HEK293 (cell line): ENCODE measurements around the gene CACNA1B.

ENCODE experiments used
- CTCF ChIA-PET: fragments of 350-600 bp; formaldehyde crosslinking; extraction: SDS; loops from one replicate; lab custom pipeline; 2021; ENCODE audit warnings: antibody characterized with exemption; lab: Yijun Ruan, JAX
- POLR2A ChIA-PET: fragments of 300-600 bp; formaldehyde crosslinking; extraction: SDS; loops from one replicate; lab custom pipeline; 2020; ENCODE audit warnings: antibody characterized with exemption, inconsistent platforms; lab: Yijun Ruan, JAX
- H3K27ac ChIP-seq: fragments of 200-500 bp; sonication (Bioruptor generic); 2 replicates; pipeline ENCODE4 v1.5.1; 2014; ENCODE audit warnings: low read depth, low read length, control low read depth, inconsistent platforms; ENCODE audit errors: extremely low read depth
- H3K36me3 ChIP-seq, 2 experiments: fragments of 200-500 bp in 1 of 2; sonication (Bioruptor generic) in 1 of 2; 1 replicate in 1 of 2; 2 replicates in 1 of 2; pipeline ENCODE4 v1.5.1; 2014 to 2017; ENCODE audit warnings: inconsistent platforms in 2 of 2, low read length in 2 of 2; ENCODE audit not compliant: control insufficient read depth in 2 of 2, insufficient read depth in 1 of 2
- H3K4me1 ChIP-seq: fragments of 200-500 bp; sonication (Bioruptor generic); 2 replicates; pipeline ENCODE4 v1.5.1; 2014; ENCODE audit warnings: mild to moderate bottlenecking, low read length, inconsistent platforms; ENCODE audit not compliant: control insufficient read depth, insufficient read depth
- H3K4me3 ChIP-seq: 2 replicates; pipeline ENCODE4 v1.5.1; 2011; ENCODE audit warnings: low read depth, mild to moderate bottlenecking, control low read depth, low read length, moderate library complexity
- H3K9me3 ChIP-seq: fragments of 200-500 bp; sonication (Bioruptor generic); 2 replicates; pipeline ENCODE4 v1.5.1; 2014; ENCODE audit warnings: low read depth, low read length, inconsistent platforms; ENCODE audit not compliant: control insufficient read depth, insufficient read depth
- BCL11A ChIP-seq: fragments of 450-650 bp; formaldehyde crosslinking; IDR thresholded peaks from 2 replicates; pipeline ENCODE4 v1.5.1; 2016; ENCODE audit warnings: low read depth, missing biosample characterization, missing genetic modification characterization
- IKZF3 ChIP-seq: fragments of 450-650 bp; IDR thresholded peaks from 2 replicates; pipeline ENCODE4 v1.5.0; 2018; ENCODE audit warnings: missing biosample characterization, mild to moderate bottlenecking, missing genetic modification characterization, moderate library complexity
- INSM2 ChIP-seq: fragments of 450-650 bp; formaldehyde crosslinking; IDR thresholded peaks from 2 replicates; pipeline ENCODE4 v1.5.1; 2016; ENCODE audit warnings: missing biosample characterization, missing genetic modification characterization
- MZF1 ChIP-seq: fragments of 450-650 bp; formaldehyde crosslinking; IDR thresholded peaks from 2 replicates; pipeline ENCODE4 v1.5.1; 2017; ENCODE audit warnings: missing biosample characterization, missing genetic modification characterization, borderline replicate concordance
- PRDM6 ChIP-seq: fragments of 450-650 bp; formaldehyde crosslinking; IDR thresholded peaks from 2 replicates; pipeline ENCODE4 v1.5.1; 2017; ENCODE audit warnings: missing biosample characterization, missing genetic modification characterization
- REST ChIP-seq: fragments of 450-650 bp; formaldehyde crosslinking; IDR thresholded peaks from 2 replicates; pipeline ENCODE4 v1.5.1; 2016; ENCODE audit warnings: missing biosample characterization, missing genetic modification characterization
- ZNF169 ChIP-seq: fragments of 450-650 bp; formaldehyde crosslinking; IDR thresholded peaks from 2 replicates; pipeline ENCODE4 v1.5.1; 2016; ENCODE audit warnings: missing biosample characterization, missing genetic modification characterization
- ZNF37A ChIP-seq: fragments of 450-650 bp; IDR thresholded peaks from 2 replicates; pipeline ENCODE4 v1.5.1; 2018; ENCODE audit warnings: missing biosample characterization, missing genetic modification characterization
- ZNF423 ChIP-seq: fragments of 450-650 bp; formaldehyde crosslinking; IDR thresholded peaks from 2 replicates; pipeline ENCODE4 v1.5.1; 2016; ENCODE audit warnings: missing biosample characterization, missing genetic modification characterization
- ZNF48 ChIP-seq: fragments of 450-650 bp; formaldehyde crosslinking; IDR thresholded peaks from 2 replicates; pipeline ENCODE4 v1.5.1; 2016; ENCODE audit warnings: missing biosample characterization, missing genetic modification characterization
- ZNF529 ChIP-seq: fragments of 450-650 bp; formaldehyde crosslinking; IDR thresholded peaks from 2 replicates; pipeline ENCODE4 v1.5.1; 2017; ENCODE audit warnings: missing genetic modification characterization, missing biosample characterization; ENCODE audit not compliant: insufficient replicate concordance
- ZNF626 ChIP-seq: fragments of 450-650 bp; sonication (Bioruptor Pico); formaldehyde crosslinking; IDR thresholded peaks from 2 replicates; pipeline ENCODE4 v1.5.1; 2018; ENCODE audit warnings: missing biosample characterization, missing genetic modification characterization, inconsistent platforms
- ZNF645 ChIP-seq: fragments of 450-650 bp; formaldehyde crosslinking; IDR thresholded peaks from 2 replicates; pipeline ENCODE4; 2016; ENCODE audit warnings: missing biosample characterization, missing genetic modification characterization
- ZNF660 ChIP-seq: fragments of 450-650 bp; IDR thresholded peaks from 2 replicates; pipeline ENCODE4 v1.5.1; 2018; ENCODE audit warnings: missing biosample characterization, mild to moderate bottlenecking, missing genetic modification characterization
- TF ChIP-seq, protein P1 (sequence below): fragments of 450-650 bp; formaldehyde crosslinking; IDR thresholded peaks from 2 replicates; pipeline ENCODE4 v1.5.1; 2016; ENCODE audit warnings: missing biosample characterization, missing genetic modification characterization
- TF ChIP-seq, protein P2 (sequence below): fragments of 450-650 bp; formaldehyde crosslinking; IDR thresholded peaks from 2 replicates; pipeline ENCODE4 v1.5.1; 2017; ENCODE audit warnings: missing biosample characterization, mild to moderate bottlenecking, missing genetic modification characterization, moderate library complexity
- TF ChIP-seq, protein P3 (sequence below): fragments of 450-650 bp; formaldehyde crosslinking; IDR thresholded peaks from 2 replicates; pipeline ENCODE4 v1.5.1; 2016; ENCODE audit warnings: missing biosample characterization, missing genetic modification characterization, borderline replicate concordance

Gene CACNA1B

GRCh38 chr9:138010861-138011260 lies 133.3 kb downstream of the CACNA1B start (continued):
- TF ChIP-seq REST (tag by site-specific recombination) (no peak), ZNF48 (no peak), INSM2 (tag by site-specific recombination) (no peak), ZNF37A (tag by site-specific recombination) (no peak)
- TF ChIP-seq, protein P1, sequence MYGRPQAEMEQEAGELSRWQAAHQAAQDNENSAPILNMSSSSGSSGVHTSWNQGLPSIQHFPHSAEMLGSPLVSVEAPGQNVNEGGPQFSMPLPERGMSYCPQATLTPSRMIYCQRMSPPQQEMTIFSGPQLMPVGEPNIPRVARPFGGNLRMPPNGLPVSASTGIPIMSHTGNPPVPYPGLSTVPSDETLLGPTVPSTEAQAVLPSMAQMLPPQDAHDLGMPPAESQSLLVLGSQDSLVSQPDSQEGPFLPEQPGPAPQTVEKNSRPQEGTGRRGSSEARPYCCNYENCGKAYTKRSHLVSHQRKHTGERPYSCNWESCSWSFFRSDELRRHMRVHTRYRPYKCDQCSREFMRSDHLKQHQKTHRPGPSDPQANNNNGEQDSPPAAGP (tag by site-specific recombination): no peak

DNA sequence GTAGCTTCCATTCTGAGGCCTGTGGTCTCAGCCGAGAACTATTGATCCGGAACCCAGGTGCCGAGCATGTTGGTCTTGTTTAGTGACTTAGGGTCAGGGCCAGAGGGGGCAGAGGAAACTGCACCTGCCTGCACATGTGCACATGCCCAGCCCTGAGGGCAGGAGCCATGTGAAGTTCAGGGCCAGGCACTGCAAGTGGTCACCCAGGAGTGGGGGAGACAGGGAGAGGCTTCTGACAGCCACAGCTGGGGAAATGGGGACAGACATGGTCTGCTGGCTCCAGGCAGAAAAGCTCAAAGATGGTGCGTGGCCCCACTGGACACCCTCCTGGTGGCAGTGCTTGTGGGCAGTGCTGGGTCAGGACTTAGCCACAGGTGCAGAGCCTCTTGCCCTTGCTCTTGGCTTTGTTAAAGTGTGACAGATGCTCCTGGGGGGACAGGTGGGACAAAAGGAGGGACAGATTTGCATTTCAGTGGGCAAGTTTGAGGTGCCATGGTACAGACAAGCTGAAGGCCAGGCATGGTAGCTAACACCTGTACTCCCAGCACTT lies 134.4 kb downstream of the CACNA1B start:
- CTCF ChIA-PET: interaction anchor here (1.4 kb wide), 1 partner anchor 11 kb away, joined by 3 read pairs; no protein-coding TSS in a partner anchor
- H3K4me3 ChIP-seq: no peak overlapping the region
- no peaks in the 10 kb centered on the region for H3K9me3 ChIP-seq
- POLR2A ChIA-PET: no interaction called here
- no peak overlapping the region for H3K27ac ChIP-seq
- no peaks in the 10 kb centered on the region for H3K36me3 ChIP-seq
- no peaks in the 10 kb centered on the region for H3K4me1 ChIP-seq
- no peak for TF ChIP-seq MZF1
- no peak for TF ChIP-seq ZNF529
- TF ChIP-seq BCL11A (tag by site-specific recombination): no peak
- TF ChIP-seq ZNF660 (tag by site-specific recombination): no peak
- TF ChIP-seq, protein P2, sequence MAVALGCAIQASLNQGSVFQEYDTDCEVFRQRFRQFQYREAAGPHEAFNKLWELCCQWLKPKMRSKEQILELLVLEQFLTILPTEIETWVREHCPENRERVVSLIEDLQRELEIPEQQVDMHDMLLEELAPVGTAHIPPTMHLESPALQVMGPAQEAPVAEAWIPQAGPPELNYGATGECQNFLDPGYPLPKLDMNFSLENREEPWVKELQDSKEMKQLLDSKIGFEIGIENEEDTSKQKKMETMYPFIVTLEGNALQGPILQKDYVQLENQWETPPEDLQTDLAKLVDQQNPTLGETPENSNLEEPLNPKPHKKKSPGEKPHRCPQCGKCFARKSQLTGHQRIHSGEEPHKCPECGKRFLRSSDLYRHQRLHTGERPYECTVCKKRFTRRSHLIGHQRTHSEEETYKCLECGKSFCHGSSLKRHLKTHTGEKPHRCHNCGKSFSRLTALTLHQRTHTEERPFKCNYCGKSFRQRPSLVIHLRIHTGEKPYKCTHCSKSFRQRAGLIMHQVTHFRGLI (tag by site-specific recombination): no peak
- TF ChIP-seq ZNF423 (tag by site-specific recombination): no peak
- no peak for TF ChIP-seq PRDM6 (tag by site-specific recombination)
- TF ChIP-seq ZNF645 (tag by site-specific recombination): no peak
- TF ChIP-seq, protein P3, sequence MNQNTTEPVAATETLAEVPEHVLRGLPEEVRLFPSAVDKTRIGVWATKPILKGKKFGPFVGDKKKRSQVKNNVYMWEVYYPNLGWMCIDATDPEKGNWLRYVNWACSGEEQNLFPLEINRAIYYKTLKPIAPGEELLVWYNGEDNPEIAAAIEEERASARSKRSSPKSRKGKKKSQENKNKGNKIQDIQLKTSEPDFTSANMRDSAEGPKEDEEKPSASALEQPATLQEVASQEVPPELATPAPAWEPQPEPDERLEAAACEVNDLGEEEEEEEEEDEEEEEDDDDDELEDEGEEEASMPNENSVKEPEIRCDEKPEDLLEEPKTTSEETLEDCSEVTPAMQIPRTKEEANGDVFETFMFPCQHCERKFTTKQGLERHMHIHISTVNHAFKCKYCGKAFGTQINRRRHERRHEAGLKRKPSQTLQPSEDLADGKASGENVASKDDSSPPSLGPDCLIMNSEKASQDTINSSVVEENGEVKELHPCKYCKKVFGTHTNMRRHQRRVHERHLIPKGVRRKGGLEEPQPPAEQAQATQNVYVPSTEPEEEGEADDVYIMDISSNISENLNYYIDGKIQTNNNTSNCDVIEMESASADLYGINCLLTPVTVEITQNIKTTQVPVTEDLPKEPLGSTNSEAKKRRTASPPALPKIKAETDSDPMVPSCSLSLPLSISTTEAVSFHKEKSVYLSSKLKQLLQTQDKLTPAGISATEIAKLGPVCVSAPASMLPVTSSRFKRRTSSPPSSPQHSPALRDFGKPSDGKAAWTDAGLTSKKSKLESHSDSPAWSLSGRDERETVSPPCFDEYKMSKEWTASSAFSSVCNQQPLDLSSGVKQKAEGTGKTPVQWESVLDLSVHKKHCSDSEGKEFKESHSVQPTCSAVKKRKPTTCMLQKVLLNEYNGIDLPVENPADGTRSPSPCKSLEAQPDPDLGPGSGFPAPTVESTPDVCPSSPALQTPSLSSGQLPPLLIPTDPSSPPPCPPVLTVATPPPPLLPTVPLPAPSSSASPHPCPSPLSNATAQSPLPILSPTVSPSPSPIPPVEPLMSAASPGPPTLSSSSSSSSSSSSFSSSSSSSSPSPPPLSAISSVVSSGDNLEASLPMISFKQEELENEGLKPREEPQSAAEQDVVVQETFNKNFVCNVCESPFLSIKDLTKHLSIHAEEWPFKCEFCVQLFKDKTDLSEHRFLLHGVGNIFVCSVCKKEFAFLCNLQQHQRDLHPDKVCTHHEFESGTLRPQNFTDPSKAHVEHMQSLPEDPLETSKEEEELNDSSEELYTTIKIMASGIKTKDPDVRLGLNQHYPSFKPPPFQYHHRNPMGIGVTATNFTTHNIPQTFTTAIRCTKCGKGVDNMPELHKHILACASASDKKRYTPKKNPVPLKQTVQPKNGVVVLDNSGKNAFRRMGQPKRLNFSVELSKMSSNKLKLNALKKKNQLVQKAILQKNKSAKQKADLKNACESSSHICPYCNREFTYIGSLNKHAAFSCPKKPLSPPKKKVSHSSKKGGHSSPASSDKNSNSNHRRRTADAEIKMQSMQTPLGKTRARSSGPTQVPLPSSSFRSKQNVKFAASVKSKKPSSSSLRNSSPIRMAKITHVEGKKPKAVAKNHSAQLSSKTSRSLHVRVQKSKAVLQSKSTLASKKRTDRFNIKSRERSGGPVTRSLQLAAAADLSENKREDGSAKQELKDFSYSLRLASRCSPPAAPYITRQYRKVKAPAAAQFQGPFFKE (tag by site-specific recombination): no peak
- TF ChIP-seq ZNF169: no peak
- TF ChIP-seq IKZF3 (tag by site-specific recombination): no peak
- no peak for TF ChIP-seq ZNF626 (tag by site-specific recombination)
- TF ChIP-seq, protein P1 (tag by site-specific recombination): no peak
